ENCODE results near the gene NUAK1. TPM values are rescaled to one million over a fixed set of nuclear protein-coding genes. Genes with fewer than 3 reads are reported as not detected.
A peak's percentile ranks its signal among the peaks of the same experiment; 100 is the strongest.

Gene NUAK1
- total RNA-seq, 1 experiment from 2014 or later = 1.3 TPM

- Histone ChIP-seq H3K4me3 (ENCODE audit: low read depth, low read length, poor library complexity, severe bottlenecking) (peak overlapping the region; percentile 67), H3K4me1 (ENCODE audit: insufficient read depth, low read length, poor library complexity, severe bottlenecking) (no peaks in the 10 kb centered on the region), H3K27me3 (replicated peaks; ENCODE audit: insufficient read depth, low read depth, low read length, poor library complexity) (peaks cover 24% of the 10 kb centered on the region), H3K36me3 (ENCODE audit: insufficient read depth, low read length, poor library complexity, severe bottlenecking) (no peaks in the 10 kb centered on the region), H3K9me3 (ENCODE audit: low read depth, low read length, poor library complexity, severe bottlenecking) (no peaks in the 10 kb centered on the region), H3K27ac (ENCODE audit: low read depth, low read length, poor library complexity, severe bottlenecking) (peak overlapping the region; percentile 16)
- intact Hi-C loops (cut with micrococcal nuclease; ENCODE audit: unreplicated experiment) = no loop called here
- no peak for DNase-seq (ENCODE audit: low spot score)
- CTCF ChIA-PET = interaction anchor here (0.6 to 1.9 kb wide), 2 partner anchors 18 to 718 kb away, joined by 6 to 7 read pairs; no protein-coding TSS in a partner anchor
- no peak for TF ChIP-seq CTCF (conservative IDR thresholded peaks at IDR 0.05; ENCODE audit: low read depth, low read length)
- no peak for TF ChIP-seq EZH2 (IDR thresholded peaks at IDR 0.05; ENCODE audit: borderline replicate concordance, low read depth, low read length, poor library complexity, severe bottlenecking)
- BruUV-seq (replicated peaks) = no TSS peak
- POLR2A ChIA-PET (ENCODE audit: low non-redundant PET) = no interaction called here
These were observed 459 bp downstream of the NUAK1 start for GRCh38 chr12:106138357-106138632.

- TF ChIP-seq EZH2 (IDR thresholded peaks at IDR 0.05; ENCODE audit: borderline replicate concordance, low read depth, low read length, poor library complexity, severe bottlenecking) = no peak
- no peak for TF ChIP-seq CTCF (conservative IDR thresholded peaks at IDR 0.05; ENCODE audit: low read depth, low read length)
- Histone ChIP-seq H3K9me3 (ENCODE audit: low read depth, low read length, poor library complexity, severe bottlenecking) (no peaks in the 10 kb centered on the region), H3K4me3 (ENCODE audit: low read depth, low read length, poor library complexity, severe bottlenecking) (peak overlapping the region; percentile 67), H3K4me1 (ENCODE audit: insufficient read depth, low read length, poor library complexity, severe bottlenecking) (no peaks in the 10 kb centered on the region), H3K27ac (ENCODE audit: low read depth, low read length, poor library complexity, severe bottlenecking) (no peak overlapping the region), H3K27me3 (replicated peaks; ENCODE audit: insufficient read depth, low read depth, low read length, poor library complexity) (peaks cover 24% of the 10 kb centered on the region), H3K36me3 (ENCODE audit: insufficient read depth, low read length, poor library complexity, severe bottlenecking) (no peaks in the 10 kb centered on the region)
- ChIA-PET CTCF (interaction anchor here (1.9 kb wide), 1 partner anchor 717 kb away, joined by 6 read pairs; no protein-coding TSS in a partner anchor), POLR2A (ENCODE audit: low non-redundant PET) (no interaction called here)
- BruUV-seq (replicated peaks) = TSS peak; percentile 30
- intact Hi-C loops (cut with micrococcal nuclease; ENCODE audit: unreplicated experiment) = no loop called here
- DNase-seq (ENCODE audit: low spot score) = no peak
These were observed 1.0 kb downstream of the NUAK1 start for GRCh38 chr12:106137530-106138356.

GRCh38 chr12:106136263-106136662 is 2.5 kb downstream of the NUAK1 start:
- Histone ChIP-seq H3K36me3 (ENCODE audit: insufficient read depth, low read length, poor library complexity, severe bottlenecking) (no peaks in the 10 kb centered on the region), H3K4me3 (ENCODE audit: low read depth, low read length, poor library complexity, severe bottlenecking) (no peak overlapping the region), H3K4me1 (ENCODE audit: insufficient read depth, low read length, poor library complexity, severe bottlenecking) (no peaks in the 10 kb centered on the region), H3K27me3 (replicated peaks; ENCODE audit: insufficient read depth, low read depth, low read length, poor library complexity) (peaks cover 24% of the 10 kb centered on the region), H3K27ac (ENCODE audit: low read depth, low read length, poor library complexity, severe bottlenecking) (no peak overlapping the region), H3K9me3 (ENCODE audit: low read depth, low read length, poor library complexity, severe bottlenecking) (no peaks in the 10 kb centered on the region)
- no TSS peak for BruUV-seq (replicated peaks)
- DNase-seq (ENCODE audit: low spot score) = peak; percentile 89
- CTCF ChIA-PET = interaction anchor here (0.6 to 2.4 kb wide), 3 partner anchors 13 to 715 kb away, joined by 3 to 14 read pairs (median 12); partner anchors contain the start of gene CKAP4
- POLR2A ChIA-PET (ENCODE audit: low non-redundant PET) = no interaction called here
- intact Hi-C loops (cut with micrococcal nuclease; ENCODE audit: unreplicated experiment) = loop anchor here (1.0 kb wide), 2 partner anchors 431 to 716 kb away; no protein-coding TSS in a partner anchor
- TF ChIP-seq CTCF (conservative IDR thresholded peaks at IDR 0.05; ENCODE audit: low read depth, low read length) (peak; percentile 87), EZH2 (IDR thresholded peaks at IDR 0.05; ENCODE audit: borderline replicate concordance, low read depth, low read length, poor library complexity, severe bottlenecking) (no peak)
